Measurements from ENCODE around the gene FBXL17. TPM values are rescaled to one million over a fixed set of nuclear protein-coding genes. Genes with fewer than 3 reads are reported as not detected.

Gene FBXL17
- total RNA-seq, 1 experiment from 2014 or later: 5.3 TPM

DNA sequence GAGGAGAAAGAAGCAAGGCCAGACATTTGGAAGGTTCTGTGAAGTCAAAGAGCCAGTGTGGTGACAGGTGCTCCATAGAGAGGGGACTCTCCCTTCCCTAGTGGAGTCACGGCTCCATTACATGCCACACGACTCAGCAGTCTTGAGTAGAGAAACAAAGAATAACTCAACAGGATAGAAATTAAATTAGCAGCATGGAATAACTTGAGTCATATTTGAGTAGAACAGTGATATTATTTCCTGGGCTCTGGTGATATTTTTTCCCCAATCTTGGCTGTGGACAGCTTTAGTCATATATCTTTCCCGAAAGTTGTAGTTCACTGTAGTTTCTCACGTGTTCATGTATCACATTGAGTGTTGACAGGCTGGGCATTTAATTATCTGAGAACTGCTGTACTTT, 561.5 kb downstream of the FBXL17 start:
- Histone ChIP-seq H3K9ac (ENCODE audit: extremely low read depth, insufficient read length, low read length) (no peak overlapping the region), H3K27ac (ENCODE audit: insufficient read length, low read depth, low read length) (no peak overlapping the region), H3K79me2 (ENCODE audit: insufficient read depth, low read length) (no peaks in the 10 kb centered on the region), H3K18ac (ENCODE audit: insufficient read length, low read depth, low read length) (no peak overlapping the region), H3K23me2 (ENCODE audit: insufficient read length, low read depth, low read length, poor library complexity, severe bottlenecking) (no peaks in the 10 kb centered on the region), H3K23ac (ENCODE audit: insufficient read length, low read depth, low read length) (no peak overlapping the region), H2BK15ac (ENCODE audit: low read depth, low read length) (no peak overlapping the region), H2AK5ac (ENCODE audit: insufficient read length, low read length) (no peak overlapping the region), H4K8ac (replicated peaks; ENCODE audit: insufficient read length, low read depth, low read length) (no peak overlapping the region), H2BK5ac (ENCODE audit: insufficient read length, low read length) (no peak overlapping the region), H3K9me3 (ENCODE audit: control insufficient read depth, low read depth, low read length) (no peaks in the 10 kb centered on the region), H3K79me1 (ENCODE audit: insufficient read depth, low read depth, low read length, poor library complexity, severe bottlenecking) (no peaks in the 10 kb centered on the region), H2BK12ac (ENCODE audit: insufficient read length, low read depth, low read length) (no peak overlapping the region), H3K56ac (ENCODE audit: insufficient read length, low read depth, low read length) (no peak overlapping the region), H2AFZ (ENCODE audit: low read length) (no peak overlapping the region), H2BK120ac (ENCODE audit: low read depth, low read length, poor library complexity, severe bottlenecking) (no peak overlapping the region), H2BK20ac (ENCODE audit: low read depth, low read length, poor library complexity, severe bottlenecking) (peak overlapping the region; percentile 51), H3K4ac (ENCODE audit: low read depth, low read length) (no peak overlapping the region), H3K4me1 (ENCODE audit: insufficient read depth, low read length) (peaks cover 2% of the 10 kb centered on the region; the same call in 1 of the 2 replicates), H3K27me3 (ENCODE audit: insufficient read depth, low read length) (no peaks in the 10 kb centered on the region), H4K91ac (ENCODE audit: insufficient read length, low read depth, low read length) (no peak overlapping the region), H4K5ac (ENCODE audit: insufficient read length, low read depth, low read length) (no peak overlapping the region), H4K20me1 (ENCODE audit: control insufficient read depth, insufficient read depth, insufficient read length) (no peaks in the 10 kb centered on the region), H3K4me2 (ENCODE audit: insufficient read depth, insufficient read length, low read length) (no peak overlapping the region), H3K14ac (ENCODE audit: insufficient read depth, low read length) (no peak overlapping the region), H3T11ph (ENCODE audit: low read length) (no peak overlapping the region)
- Mint-ChIP-seq H3K27ac (no peak overlapping the region), H3K27me3 (ENCODE audit: low read depth) (peaks cover 2% of the 10 kb centered on the region), H3K4me1 (peaks cover 20% of the 10 kb centered on the region in 2 experiments), H3K36me3 (ENCODE audit: insufficient read depth in 1 of 3, low read depth in 3 of 3) (peaks cover 6 to 14% (median 9%) of the 10 kb centered on the region in 3 experiments), H3K4me3 (no peak overlapping the region), H3K9me3 (peaks cover 9% of the 10 kb centered on the region in 2 experiments)
- WGBS (ENCODE audit: extremely low coverage, insufficient read length, low lambda C conversion rate): no CpG with 5 or more reads among the region's 4 CpGs
- TF ChIP-seq, protein P1, sequence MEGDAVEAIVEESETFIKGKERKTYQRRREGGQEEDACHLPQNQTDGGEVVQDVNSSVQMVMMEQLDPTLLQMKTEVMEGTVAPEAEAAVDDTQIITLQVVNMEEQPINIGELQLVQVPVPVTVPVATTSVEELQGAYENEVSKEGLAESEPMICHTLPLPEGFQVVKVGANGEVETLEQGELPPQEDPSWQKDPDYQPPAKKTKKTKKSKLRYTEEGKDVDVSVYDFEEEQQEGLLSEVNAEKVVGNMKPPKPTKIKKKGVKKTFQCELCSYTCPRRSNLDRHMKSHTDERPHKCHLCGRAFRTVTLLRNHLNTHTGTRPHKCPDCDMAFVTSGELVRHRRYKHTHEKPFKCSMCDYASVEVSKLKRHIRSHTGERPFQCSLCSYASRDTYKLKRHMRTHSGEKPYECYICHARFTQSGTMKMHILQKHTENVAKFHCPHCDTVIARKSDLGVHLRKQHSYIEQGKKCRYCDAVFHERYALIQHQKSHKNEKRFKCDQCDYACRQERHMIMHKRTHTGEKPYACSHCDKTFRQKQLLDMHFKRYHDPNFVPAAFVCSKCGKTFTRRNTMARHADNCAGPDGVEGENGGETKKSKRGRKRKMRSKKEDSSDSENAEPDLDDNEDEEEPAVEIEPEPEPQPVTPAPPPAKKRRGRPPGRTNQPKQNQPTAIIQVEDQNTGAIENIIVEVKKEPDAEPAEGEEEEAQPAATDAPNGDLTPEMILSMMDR (conservative IDR thresholded peaks at IDR 0.05): no peak; the same call in 2 of the 3 replicates
- DNase-seq: no peak
